GM18909 (cell line): Measurements from ENCODE around the gene CYP46A1.

Experiments
- ATAC-seq: cut with Tn5 transposase; IDR thresholded peaks from one replicate; pipeline ENCODE4 v1.9.1; 2021; ENCODE audit warnings: mild to moderate bottlenecking; ENCODE audit not compliant: unreplicated experiment, poor library complexity

Gene CYP46A1

DNA sequence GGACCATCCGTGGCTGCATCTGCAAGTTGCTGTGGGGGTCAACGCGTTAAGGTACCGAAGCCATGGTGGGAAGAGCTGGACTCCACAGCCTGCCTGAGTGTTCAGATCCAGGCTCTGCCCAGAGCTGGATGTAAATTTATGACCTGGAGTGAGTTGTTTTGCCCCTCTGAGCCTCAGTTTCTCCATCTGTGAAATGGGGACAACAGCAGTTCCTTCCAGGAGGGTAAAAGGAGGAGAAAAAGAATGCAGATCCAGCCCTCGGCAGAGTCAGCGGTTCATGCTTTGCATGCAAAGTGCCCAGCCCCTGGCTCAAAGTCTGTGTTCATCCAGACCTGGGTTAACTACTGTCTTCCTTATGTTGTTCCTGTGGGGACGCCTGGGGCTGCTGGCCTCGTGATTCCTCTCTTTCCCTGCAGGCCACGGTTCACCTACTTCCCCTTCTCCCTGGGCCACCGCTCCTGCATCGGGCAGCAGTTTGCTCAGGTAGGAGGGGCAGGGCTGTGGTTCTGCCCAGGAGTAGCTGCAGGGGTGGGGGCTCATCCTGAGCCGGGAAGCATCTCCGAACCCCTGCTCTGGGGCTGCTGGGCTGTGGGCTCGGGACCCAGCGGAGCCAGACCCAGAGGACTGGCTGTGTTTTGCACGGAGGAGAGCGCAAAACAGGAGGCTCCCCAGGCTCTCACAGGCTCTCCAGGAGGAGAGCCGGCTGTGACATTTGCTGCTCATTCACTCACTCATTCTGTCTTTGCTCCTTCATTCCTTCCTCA lies 41.9 kb downstream of the CYP46A1 start:
- no peak for ATAC-seq

DNA sequence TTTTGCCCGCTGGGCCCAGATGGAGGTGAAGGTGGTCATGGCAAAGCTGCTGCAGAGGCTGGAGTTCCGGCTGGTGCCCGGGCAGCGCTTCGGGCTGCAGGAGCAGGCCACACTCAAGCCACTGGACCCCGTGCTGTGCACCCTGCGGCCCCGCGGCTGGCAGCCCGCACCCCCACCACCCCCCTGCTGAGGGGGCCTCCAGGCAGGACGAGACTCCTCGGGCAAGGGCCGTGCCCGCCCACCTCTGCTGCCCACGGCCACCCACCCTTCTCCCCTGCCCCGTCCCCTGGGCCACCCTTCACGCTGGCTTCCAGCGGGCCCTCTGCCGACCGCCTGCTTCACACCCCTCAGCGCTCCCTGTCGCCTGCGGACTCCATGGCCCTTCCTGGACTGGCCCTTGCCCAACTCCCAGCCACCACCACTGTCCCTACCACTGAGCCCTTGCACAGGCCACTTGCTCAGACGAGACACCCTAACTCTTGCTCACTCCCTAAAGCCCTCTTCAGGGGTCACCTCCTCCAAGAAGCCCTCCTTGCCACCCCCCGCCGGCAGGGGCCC lies 42.5 kb downstream of the CYP46A1 start:
- no peak for ATAC-seq

DNA sequence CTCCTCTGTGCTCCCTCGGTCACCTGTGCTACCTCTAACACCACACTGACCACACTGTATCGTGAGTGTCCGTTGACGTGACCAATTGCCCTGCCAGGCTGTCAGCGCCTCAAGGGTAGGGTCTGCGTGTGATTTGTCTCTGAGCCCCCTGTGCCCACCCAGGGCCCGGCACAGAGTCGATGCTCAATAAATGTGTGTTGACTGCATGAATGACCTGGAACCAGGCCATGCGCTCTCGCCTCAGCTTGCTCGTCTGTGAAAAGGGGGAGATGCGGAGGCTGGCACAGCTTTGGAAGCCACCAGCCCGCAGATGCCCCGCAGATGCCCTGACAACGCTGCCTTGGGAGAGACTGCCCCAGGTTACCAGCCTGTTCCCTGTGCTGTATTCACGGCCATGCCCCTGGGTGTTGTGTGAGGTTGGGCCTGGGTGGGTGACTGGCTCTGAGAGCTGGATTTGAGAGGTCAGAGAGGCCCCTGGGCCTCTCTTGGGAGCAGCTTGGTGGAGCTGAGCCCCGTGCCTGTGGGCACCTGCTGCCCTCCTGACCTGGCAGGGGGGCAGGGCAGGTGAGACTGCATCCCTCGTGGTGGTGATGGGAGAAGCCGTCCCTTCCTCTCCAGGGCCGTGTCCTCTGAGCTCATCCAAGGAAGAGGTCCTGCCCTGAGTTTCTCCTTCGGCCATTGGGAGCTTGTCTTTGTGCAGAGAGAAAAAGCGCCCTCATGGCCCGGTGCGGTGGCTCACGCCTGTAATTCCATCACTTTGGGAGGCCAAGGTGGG lies 43.2 kb downstream of the CYP46A1 start:
- ATAC-seq = no peak

DNA sequence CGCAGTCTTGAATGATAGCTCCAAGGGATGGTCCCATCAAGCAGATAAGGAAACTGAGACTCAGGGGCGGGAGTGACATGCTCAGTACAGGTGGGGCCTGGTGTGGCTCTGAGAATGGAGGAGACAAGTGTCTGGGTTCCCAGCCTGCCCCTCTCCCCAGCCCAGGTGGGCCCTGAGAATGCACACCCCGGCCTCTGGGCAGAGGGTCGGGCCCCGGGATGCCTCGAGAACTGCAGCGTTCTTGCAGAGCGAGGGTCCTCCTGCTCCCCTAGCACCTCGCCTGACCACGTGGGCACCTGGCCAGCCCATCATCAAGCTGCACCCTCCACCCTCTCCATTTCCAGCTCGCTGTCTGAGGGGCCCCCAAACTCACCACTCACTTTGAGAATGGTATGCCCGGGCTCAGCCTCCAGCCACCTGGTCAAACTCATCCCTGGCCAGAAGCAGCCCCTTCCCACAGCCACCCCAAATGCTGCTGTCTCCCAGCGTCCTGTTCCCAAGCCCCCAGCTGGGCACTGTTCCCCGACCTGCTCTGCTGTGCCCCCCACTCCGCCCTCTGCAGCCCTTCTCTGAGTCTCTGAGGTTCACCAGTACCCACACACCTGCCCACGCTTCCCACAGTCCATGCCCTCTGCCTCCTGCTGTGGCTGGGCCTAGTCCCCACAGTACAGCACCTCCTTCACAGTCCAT lies 44.3 kb downstream of the CYP46A1 start:
- no peak for ATAC-seq

DNA sequence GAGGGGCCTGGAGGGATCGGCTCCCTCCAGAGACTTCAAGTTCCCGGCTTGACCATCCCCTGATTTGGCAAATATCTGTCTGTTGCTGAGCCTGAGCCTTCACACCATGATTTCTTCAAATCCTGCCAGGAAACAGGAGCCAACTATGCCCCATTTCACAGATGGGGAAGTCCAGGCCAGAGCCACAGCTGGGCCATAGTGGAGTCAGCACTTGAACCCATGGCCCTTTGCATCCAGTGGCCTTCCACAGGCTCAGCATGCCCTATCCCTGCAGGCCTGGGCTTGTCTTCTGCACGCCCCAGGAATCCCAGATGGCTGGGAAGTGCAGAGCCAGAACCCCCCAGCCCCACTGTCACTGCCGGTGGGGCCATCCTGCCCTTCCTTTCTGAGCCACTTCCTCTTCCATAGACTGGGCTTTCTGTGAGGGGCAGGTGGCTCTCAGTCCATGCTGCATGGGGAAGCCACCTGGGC lies 44.9 kb downstream of the CYP46A1 start:
- ATAC-seq = no peak

DNA sequence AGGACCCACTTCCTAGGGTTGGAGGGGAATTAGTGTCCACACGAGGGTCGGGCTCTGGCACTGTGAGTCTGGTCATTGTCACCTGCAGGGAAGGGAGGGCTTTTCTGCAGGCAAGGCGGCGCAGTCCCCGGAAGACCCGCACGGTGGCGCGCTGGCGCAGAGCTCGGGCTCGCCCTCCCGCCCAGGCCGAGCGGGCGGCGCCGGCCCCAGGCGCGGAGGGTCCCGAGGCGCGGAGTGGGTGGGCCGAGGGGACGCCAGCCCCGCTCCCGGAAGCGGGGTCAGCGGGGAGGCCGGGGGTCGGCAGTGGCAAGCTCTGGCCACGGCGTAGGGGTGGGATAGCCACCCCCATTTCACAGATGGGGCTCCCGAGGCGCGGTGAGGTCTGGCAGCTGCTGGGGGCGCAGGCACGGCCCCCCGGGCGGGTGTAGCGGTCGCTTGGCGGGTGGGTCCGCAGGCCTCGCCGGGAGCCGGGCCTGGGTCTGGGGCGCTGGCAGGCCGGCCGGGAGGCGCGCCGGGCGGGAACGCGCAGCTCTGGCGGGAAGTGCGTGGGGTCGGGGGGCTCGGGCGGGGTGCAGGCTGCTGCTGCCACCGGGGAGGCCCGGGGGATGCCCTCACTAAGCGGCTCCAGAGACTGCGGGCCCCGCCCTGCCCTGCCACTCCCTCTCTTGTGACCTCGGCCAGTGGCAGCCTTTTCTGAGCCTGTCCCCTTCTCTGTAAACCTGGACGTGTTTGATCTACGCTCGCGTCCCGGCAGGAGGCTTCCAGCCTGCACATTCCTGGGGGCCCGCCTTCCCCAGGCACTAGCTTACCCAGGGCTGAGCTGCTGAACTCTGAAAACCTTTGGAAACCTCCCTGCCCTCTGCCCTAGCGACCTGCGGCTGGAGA lies 46.1 kb downstream of the CYP46A1 start:
- ATAC-seq = peak; percentile 78

DNA sequence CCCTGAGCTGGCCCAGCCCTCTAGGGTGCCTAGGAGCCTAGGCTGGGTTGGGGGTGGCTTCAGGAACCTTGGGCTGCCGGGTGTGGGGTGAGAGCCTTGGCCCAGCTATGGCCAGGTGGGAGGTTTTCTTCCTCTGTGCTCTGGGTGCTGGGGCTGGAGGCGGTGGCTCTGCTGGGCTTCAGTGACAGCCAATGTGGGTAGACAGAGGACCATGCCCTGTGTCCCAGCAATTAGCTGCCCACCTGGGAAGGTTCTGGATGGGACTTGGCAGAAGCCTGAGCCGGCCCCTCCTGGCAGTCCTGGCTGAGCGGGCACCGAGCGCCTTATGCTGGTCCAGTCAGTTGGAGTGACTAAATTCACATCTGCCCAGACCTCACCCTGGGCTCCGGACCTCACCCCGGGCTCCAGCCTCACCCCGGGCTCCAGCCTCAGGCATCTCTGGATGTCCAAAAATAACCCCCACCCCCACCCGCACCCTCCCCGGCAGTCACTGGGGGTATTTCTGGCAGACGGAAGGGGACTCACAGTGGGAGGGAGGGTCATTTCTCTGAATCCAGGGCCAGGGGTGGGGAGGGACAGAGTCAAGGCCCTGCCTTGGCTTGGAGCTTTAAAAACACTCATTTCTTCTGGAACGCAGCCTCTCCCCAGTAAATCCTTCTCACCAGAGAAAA lies 46.9 kb downstream of the CYP46A1 start:
- no peak for ATAC-seq

DNA sequence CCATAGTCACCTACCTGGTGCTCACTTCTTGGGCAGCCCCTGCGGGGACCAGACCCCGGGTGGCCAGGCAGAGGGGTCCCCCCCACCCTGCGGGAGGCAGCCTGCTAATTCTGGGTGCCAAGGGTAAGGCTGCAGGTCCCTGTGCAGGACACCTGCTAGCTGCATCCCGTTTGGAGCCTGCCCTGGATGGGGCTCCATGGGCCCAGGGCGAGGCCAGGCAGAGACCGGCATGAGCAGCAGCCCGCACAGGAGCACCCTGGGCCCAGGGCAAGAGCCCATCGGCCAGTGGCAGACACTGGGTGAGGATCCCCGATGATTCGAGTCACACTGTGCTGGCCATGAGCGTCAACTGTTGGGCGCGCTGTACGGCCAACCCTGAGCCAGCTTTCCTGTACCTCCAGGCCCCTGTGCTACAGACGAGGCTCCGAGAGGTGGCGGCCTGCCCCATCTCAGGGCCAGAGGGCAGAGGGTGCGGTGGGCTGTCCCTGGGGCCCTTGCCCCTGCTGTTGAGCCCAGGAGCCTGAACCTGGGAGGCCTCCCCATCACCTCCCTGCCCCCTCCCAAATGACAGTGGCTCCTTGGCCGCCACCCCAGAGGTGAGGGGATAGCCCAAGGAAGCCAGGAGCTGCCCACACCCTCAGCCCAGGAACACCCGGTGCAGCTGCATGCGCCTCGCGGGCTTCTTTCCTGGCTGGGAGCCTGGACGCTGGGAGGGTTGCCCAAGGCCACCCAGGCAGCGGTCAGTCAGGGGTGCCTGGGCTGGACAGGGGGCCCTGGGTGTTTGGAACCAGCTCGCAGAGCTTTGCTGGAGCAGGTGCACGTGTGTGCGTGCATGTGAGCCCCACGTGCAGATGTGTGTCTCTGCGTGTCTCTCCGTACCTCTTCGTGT lies 47.7 kb downstream of the CYP46A1 start:
- no peak for ATAC-seq

DNA sequence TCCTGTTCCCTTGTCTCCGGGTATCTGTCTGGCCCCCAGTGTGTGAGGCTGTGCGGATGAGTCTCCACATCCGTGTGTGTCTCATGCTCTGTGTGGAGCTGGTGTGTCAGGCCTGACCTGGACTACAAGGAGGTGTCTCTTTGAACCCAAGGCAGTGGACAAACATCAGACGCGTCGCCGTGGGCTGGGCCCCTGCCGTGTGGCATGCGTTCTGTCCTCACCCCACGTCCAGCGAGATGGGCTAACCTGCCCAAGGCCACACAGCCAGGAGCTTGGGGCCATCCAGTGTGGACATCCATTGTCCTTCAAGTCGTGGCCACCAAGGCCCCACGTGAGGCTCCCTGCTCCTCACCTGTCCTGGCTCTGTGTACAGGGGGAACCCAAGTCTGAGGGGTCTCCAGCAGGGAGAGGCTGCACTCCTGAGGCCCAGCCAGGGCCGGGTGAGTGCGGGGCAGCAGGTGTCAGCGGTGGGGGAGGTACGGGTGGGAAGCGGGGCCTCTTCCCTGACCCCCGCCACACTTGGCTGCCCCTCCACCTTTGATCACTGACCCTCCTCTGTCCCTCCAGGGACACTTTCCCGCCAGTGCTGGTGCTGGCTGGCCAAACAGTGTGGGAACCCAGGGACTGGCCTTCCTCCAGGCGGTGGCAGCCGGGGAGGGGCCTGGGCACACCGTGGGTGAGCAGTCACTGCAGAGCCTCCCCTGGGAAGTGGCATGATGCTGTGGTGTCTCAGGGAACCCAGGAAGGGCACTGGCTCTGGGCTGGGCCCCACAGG lies 48.5 kb downstream of the CYP46A1 start:
- ATAC-seq = no peak

DNA sequence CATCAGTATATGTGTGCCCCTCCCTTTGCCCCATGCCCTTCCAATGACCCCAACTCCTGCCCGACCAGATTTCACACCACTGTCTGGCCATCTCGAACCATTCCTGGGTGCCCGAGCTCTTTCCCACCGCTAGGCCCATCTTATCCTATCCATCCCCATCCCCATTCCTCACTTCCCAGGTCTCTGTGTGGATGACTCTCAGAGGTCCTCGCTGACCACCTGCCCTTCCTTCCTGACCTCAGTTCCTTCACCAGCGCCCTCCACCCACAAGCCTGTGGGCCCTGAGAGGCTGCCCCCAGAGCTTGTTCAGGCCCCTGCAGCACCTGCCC lies 49.1 kb downstream of the CYP46A1 start:
- no peak for ATAC-seq

DNA sequence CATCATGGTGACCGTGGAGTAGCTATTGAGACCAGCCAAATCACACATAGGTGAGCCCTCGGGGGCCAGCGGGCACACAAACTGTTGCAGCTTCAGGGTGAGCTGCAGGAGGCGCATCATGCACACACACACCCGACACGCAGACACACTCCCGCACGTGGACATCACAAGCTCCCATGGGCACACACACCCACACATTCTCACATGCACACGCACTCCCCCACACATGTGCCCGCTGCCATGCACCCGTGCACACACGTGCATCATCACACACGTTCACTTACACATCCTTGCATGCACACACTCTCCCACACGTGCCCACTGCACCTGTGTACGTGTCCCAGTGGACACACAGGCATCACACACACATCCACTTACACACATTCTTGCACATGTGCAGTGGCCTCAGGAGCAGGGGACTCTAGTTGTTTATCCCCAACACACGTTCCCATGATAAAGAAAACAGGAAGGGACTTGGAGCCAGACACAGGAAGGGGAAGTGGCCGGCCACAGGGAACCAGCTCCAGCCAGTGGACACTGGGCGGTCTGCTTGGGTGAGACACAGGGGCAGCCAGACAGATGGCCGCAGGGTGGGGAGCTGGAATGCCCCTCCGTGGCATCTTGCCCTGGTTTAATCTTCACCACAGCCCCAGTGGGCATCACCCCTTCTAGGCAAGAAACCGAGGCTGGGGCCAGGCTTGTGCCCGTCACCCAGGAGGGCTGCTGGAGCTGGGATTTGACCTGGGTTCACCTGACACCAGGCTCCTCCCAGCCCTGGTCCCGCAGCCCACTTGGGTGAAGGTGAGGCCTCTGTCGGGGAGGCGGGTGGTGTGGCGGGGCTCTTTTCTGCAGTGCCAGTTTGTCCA lies 49.7 kb downstream of the CYP46A1 start:
- ATAC-seq = no peak

DNA sequence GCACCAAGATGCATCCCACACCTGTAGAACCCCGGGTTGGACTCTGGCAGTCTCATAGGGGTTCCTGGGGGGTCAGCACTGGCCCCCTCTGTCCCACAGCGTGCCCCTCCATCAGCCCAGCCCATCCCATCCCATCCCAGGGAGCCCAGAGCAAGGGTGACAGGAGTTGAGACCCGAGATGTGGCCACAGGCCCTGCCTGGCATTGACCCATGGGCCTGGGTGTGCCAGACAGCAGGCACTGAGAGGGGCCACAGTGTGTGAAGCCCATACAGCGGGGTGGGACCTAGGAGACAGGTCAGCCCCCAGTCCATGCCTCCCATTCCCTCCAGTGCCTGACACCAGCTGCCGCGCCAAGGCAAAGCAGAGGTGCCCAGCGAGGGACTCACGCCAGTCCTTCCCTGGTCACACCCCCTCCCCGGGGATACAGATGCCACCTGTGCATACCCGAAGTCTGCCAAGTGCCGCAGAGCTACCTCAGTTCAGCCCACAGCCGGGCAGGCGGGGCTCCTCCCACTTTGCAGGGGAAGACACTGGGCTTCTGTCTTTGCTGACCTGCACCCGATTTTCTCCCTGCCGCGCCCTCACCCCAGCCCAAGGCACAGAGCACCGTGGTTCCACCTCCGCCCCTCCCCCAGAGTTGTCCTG lies 50.4 kb downstream of the CYP46A1 start:
- no peak for ATAC-seq

DNA sequence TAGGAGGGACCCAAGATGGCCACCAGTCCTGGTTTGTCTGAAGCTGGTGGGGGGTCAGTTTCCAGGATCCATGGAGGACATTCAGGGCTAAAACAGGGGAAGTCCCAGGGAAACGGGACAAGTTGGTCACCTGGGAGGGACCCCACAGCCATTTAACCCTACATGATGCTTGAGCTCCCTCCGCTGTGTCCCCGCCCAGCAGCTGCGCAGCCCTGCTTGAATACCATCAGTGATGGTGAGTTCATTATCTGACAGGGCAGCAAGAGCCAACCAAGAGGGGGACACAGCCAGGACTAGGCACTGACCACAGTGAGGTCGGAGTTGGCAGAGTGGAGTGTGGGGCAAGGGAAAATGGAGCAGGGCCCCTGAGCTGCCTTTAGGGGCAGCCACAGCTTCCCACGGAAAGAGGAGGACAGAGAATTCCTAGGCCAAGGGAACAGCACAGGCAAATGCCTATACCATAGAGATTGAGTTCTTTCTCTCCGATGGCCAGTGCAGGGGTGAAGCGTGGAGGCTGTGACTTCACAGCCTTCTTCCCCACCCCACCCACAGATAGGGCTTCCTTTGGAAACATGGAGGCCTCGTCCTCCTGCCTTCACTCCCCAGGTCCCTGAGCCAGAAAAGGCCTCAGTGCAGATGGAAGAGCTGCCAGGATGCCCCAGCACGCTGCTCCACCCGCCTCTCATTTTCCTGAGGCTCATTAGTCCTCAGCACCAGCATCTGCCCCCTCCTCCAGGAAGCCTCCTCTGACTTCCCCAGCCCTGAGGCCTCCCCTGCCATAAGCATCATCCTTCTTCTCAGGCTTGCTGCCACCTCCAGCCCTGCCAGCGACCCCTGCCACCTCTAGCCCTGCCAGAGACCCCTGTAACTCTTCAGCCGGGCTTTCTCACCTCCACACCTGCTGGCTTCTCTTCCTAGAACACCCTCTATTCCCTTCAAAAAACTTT lies 51.4 kb downstream of the CYP46A1 start:
- no peak for ATAC-seq

DNA sequence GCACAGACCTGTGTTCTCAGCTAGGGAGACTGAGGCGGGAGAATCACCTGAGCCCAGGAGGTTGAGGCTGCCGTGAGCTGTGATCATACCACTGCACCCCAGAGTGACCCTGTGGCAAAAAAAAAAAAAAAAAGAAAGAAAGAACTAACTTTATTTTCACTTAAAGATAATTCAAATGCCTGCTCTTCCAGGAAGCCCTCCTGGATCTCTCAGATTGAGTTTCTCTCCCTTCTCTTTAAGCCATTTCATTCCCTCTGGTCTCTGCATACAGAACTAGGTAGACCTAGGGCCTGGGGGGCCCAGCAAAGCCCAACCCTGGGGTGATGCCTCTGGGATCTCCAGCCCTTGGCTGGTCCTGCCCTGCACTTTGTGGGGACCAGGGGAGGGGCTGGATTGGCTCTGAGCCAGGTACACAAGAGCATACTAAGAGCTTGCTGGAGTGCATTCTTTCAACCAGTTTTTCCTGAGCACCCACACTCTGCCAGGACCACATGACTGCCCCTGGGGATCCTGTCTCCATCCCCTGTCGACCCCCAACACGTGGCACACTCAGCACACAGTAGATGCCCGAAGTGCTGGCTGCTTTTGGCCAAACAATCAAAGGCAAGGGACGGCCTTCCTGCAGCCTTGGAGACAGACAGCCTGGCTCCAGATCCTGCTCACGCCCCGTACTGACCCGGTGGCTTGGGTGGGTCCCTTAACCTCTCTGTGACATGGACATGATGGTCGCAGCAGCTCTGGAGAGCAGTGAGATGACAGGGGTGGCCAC lies 52.7 kb downstream of the CYP46A1 start:
- no peak for ATAC-seq
